Stimulated activated CD4-positive, alpha-beta T cell treated with anti-CD3 and anti-CD28 coated beads, Interleukin-2, amount 100 ng/mL, for 4 hours (primary cell): ENCODE measurements around the gene XIRP1.

Experiments
- DNase-seq: peaks from one replicate; pipeline ENCODE4 v3.0.0-alpha.2; 2020; ENCODE audit warnings: low read depth

Gene XIRP1

DNA sequence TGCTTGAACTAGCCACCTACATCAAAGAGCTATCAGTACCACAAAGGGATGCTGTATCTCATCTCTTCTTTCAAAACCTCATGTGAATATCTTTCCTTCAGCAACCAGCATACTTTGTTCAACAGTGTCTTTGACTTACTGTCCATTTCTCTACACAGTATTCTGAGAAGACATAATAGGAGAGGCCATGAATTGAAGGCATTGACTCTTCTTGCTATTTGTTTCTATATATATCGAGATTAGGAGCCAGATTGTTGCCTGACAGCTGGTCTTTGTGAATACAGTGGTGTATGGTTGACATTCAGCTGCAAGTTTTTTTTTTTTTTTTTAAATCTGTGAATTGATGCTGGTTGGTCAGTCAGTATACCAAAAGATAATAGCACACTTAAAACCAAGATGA lies 26.9 kb downstream of the XIRP1 start:
- DNase-seq, result no peak

DNA sequence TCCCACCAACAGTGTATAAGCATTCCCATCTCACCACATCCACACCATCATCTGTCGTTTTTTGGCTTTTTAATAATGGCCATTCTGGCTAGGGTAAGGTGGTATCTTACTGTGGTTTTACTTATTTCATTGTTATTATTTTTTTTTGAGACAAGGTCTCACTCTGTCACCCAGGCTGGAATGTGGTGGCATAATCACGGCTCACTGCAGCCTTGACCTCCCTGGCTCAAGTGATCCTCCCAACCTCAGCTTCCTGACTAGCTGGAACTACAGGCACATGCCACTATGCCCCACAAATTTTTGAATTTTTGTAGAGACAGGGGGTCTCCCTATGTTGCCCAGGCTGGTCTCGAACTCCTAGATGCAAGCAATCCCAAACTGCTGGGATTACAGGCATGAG lies 28.0 kb downstream of the XIRP1 start:
- DNase-seq, result no peak

DNA sequence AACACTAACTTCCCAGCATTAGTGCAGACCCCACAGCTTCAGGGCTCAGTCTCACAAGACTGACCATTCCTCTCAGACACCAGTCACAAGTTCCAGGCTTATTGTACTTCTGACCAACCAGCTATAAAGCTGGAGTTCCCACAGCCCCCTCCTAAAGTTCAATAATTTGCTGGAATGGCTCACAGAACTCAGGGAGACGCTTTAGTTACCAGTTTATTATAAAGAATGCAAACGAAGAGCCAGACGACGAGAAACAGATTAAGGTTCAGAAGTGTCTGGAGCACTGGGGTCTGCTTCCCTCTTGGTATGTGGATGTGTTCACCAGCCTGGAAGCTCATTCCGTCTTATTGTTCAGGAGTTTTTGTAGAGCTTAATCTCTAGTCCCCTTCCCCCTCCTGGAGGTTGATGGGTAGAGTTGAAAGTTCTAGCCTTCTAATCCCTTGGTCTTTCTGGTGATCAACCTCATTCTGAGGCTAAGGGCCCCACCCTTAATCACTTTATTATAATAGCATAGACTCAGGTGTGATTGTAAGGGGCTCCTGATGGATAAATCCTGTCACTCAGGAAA lies 34.2 kb downstream of the XIRP1 start:
- no peak for DNase-seq

DNA sequence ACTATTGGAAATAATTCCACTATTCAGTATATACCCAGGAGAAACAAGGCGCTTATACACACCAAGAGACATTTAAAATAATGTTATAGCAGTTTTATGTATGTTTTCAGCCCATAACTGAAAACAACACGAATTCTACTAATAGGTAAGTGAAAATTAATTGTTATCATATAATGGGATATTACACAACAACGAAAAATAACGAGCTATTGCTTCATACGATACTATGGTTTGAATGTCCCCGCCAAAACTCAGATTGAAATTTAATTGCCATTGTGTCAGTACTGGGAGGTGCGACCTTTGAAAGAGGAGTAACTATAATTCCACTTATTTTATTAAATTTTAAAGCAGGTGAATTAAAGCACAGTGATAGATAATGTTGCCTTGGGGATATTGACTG lies 35.0 kb downstream of the XIRP1 start:
- no peak for DNase-seq

DNA sequence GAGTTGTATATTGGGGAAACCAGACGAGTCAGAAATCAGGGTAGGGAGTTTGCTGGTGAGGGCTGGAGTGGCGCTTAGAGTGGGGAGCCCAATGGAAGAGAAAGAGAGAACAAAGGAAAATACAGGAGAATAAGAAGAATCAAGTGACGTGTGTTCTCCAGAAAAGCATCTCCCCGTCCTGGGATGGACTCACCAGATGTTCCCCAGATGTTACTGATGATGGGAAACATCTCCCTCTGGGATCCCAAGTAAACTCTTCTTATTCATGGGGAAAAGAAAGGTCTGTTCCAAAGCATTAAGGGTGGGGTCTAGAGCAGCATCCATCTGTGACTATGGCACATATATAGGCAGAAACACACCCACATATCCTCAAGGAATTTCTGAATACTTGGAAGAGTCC lies 36.0 kb downstream of the XIRP1 start:
- DNase-seq, result no peak

DNA sequence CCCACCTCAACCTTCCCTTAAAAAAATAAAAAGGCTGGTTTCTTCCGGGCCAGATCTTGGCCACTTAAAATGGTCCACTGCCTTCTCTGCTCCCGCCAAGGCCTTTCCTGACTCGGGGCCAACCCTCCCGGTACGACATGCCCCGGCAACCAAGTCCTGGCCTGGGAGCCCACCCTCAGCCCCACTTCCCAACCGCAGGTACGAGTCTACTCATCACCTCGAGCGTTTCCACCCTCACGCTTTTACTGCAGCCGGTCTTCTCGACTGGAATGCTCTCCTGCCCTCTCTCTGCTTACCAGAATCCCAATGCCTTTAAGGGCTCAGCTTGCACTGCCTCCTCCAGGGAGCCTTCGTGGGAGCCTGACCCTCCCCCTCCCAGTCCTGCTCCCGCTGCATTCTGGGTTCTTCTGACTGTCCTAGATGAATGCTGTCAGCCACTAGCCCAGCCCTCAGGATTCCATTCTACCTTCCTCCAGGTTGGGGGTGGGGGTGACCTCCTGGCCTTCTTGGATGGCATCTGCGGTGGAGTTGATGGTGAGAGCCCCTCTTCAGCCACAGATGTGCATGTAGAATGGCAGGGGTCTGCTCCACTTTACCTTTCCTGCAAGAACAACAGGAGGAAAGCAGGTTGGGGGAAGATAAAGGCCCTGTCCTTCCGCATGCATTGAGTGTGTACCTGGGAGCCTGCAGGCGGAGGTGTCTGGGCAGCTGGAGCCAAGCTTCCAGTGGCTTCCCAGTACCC lies 37.9 kb downstream of the XIRP1 start:
- DNase-seq, result no peak

DNA sequence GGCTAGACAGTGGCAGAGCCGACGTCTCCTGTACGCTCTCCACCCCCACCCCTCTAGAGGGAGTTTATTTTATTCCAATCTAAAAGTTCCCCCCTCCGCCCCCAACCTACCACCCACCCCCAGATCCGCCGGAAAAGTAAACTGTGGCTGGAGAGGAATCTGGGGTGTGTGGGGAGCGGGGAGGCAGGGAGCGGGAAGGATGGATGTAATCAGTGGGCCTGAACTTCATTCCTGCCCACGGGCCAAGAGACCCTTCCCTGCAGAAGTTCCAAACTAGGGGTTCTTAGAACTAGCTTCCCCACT lies 38.5 kb downstream of the XIRP1 start:
- no peak for DNase-seq

DNA sequence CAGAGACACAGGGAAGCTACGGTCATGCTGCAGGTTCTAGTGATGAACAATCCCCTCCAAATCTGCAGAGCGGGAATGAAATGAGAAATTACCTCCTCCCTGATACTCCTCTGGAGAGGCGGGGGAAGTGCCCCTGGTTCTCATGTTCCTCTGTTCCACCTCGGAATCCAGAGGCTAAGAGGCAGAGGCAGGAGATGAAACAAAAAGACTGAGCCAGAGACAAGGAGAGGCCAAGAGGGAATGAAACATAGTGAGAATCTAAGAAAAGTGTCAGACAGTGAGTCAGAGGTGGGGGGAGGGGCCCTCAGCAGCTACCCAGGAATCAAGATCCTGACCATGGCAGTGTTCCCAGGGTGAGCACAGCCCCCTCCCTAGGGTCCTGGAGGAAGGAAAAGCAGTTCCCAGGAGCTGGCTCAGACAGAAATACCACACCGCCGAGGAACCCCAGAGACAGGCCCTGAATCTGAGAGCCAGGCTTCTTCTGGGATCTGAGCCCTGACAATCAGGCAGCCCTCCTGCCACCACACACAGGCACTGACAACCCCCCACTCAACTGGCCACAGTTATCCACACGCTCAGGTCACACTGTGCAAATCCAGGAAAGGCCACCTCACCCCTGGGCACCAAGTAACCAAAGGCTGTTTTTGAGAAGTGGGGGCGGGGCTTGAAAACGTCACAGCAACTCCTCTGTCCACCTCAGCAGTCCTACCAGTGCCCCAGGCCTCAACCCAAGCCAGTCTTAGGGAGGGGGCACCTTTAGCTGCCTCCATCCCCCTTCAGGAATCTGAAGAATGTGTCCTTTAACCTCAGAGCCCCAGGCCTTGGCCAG lies 41.4 kb downstream of the XIRP1 start:
- peak; percentile 52 for DNase-seq

DNA sequence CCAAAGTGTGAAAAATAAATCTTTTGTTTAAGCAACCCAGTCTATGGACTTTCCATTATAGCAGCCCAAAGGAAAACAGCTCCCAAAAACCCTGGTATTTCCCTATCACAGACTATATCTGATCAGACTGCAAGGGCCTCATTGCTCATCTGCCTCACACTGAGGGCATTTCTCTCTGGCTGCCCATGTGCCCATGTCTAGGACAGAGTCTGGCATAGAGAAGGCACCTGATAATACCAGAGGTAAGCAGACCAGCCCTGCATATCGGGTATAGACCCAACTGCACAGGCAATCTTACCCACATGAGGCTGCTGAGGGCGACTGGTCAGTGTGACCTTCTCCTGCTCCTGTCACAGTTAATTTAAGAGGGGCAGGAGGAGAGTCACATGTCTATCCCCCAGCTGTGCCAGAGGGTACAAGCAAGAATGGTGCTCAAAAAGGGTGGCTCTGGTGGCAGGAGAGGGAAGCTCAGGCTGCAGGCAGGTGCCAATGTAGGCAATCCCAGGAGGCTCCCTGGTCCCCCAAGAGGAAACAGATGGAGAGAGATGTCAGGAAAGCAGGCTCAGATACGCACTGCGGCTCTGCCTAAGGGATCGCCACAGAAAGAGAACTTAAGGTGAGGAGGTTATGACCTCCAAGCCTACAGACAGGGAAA lies 42.1 kb downstream of the XIRP1 start:
- no peak for DNase-seq

DNA sequence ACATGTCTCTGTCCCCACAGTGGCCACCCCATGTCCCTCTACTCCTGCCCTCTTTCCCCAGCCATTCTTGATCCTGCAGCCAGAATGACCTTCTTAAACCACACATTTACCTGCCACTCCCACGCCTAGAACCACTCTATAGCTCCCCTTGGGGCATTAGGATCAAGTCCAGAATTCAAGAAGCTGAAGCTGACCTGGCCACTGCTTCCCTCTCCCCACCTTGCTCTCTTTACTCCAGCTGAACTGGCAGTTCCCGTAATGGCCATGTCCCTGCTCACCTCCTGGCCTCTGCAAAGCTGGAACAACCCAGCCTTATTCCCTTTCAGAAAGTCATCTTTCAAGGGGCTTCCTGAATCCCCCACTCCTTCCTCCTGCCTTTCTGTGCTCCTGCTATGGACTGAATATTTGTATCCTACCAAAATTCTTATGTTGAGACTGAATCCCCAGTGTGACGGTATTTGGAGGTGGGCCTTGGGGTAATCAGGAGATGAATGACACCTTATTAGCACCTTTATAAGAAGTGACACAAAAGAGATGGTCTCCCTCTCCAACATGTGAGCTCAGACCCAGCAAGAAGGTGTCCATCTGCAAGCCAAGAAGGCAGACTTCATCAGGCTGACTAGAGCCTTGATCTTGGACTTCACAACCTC lies 42.8 kb downstream of the XIRP1 start:
- no peak for DNase-seq

DNA sequence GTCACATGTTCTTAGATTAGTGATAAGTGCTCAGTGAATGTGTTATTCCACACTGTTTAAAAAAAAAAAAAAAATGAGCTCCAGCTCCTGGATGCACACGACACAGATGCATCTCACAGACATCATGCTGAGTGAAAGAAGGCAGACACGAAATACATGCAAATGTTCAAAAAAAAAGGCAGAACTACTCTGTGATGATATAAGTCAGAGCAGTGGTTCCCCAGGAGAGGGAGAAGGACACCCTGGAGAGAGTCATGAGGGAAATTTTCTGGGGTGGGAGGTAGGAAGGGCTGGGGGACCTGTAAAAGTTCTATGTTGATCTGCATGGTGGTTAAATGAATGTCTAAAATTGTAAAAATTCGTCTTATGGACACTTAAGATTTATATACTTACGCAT lies 43.3 kb downstream of the XIRP1 start:
- DNase-seq, result no peak

DNA sequence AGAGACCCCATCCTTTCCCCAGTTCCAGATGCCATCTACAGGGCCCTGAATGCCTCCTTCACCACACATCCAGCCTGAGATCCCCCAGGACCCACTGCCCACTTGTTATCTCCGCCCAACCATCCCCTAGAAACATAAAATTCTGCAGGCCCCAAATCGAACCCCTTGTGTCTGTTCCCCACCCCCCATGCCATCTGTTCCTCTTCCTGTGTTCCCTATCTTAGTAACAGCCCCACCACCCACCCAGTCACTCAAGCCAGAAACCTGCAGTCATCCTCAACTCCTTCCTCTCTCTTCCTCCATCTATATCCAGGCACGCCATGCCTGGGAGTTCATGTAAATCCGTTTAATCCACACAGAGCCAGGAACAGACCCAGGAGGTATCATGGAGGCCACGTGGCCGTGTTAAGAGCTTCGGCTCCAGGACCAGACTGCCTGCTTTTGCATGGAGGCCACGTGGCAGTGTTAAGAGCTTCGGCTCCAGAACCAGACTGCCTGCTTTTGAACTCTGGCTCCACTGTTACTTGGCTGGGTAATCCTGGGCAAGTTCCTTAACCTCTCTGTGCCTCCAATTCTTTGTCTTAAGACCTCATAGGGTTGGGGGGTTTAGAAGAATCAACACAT lies 43.8 kb downstream of the XIRP1 start:
- DNase-seq, result no peak

DNA sequence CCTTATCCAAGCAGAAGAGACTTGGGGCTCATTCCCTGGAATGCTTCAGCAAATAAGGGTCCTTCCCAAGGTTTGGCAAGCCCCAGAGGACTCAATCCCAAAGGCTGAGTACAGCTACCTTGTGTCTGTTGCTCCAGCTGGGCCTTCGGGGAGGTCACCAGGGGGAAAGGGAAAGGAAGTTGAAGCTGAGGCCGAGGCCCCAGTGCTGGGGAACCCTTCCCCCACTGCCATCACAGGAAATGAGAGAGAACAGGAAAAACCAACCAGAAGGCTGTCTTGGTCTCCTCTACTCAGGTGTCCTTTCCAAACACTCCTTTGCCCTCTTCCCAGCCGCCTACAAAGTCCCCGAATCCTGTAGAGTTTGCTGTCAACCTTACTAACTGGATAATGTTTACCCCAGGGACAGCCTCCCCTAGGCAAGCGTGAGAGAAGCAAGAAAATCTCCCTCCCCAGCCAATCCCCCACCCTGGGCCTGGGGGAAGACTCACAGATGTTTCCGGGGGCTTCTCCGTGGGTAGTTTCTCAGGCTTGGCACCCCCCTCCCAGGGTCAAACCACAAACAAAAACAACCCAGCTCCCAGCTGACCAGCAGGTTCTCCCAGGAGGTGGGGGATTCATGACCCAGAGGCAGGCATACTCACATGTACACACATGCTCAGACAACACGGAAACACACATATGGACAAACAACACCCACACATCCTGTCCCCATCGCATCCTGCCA lies 44.5 kb downstream of the XIRP1 start:
- no peak for DNase-seq

DNA sequence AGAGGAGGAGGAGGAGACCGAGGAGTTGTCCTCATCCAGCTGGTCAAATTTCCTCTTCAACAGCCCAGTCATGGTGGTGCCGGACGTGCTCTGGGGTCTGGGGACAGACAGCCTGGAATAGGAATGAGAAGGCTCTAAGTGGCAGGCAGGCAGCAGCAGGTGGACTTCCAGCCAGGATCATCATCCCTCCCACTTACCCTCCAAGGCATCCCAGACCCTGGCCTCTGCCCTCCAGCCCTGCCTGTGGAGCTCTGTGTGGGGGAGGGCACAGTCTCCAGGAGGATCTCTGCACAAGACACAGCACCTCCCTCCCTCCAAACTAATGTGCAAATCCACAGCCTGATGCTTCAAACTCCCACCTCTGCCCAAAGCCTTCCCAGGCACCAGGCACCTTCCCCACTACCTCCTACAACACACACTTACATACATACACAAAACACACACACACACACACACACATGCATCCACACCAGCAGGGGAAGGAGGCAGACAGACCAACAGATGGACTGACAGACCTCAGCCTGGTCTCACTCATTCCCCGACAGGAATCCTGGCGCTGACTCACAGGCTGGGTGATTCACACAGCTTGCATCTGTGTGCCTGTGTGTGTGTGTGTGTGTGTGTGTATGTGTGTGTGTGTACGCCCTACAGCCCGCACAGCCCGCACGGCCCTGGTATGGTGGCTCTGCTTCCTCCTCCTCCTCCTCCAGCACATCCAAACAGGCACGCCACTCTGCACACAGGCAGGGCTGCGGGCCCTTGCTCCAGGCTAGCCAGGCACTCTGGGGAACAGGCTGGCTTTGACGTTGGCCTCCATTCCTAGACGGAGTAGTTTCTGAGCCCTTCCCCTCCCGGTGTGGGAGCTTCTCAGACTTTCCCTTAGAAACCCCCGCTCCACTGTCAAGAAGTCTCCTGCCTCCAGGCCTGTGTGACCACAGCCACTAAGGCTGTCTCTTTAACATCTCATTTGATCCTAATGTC lies 45.5 kb downstream of the XIRP1 start:
- DNase-seq, result peak; percentile 74

DNA sequence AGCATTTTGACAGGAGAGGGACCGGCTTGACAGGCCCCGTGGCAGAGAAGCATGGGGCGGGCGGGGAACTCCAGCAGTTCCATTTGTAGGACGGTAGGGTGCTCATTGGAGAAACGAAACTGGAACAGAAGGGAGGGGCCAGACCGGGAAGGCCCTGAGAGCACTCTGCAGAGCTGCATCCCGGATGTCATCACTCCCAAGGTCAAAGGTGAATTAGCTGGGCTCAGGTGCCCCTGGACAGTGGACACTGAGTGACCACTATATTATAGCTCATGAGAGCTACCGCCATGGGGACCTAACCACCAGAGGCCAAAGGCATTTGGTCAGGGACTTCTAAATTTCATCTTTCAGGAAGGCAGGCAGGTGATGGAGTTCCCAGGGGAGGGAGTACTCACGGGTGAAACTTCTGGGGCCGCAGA lies 46.3 kb downstream of the XIRP1 start:
- no peak for DNase-seq

DNA sequence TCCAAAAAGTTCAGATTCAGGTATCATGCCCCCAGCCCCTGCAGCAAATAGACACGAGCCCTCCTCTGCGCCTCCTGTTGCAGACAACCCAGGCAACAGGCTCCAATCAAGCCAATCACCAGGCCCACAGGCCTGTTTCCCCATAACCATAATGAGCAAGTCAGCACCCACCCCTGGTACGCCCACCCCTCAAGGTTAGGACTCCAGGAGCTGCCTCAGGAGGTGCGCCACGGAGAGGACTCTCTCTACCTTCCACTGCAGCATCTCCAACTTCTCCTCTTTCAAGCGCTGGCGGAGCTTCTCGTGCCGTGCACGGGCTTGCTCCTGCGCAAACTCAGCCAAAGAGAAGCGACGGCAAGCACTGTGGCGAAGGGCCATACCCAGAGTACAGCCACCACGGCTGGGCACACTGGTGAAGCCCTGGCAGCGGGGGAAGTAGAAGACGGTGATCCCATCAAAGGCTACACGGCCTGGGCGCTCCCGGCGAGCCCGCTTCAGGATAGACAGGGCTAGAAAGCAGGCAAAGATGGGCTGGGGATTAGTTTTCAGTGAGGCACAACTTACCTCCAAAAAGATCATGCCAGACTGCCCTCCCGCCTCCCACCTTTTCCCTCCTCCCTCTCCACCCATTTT lies 47.5 kb downstream of the XIRP1 start:
- DNase-seq, result no peak

DNA sequence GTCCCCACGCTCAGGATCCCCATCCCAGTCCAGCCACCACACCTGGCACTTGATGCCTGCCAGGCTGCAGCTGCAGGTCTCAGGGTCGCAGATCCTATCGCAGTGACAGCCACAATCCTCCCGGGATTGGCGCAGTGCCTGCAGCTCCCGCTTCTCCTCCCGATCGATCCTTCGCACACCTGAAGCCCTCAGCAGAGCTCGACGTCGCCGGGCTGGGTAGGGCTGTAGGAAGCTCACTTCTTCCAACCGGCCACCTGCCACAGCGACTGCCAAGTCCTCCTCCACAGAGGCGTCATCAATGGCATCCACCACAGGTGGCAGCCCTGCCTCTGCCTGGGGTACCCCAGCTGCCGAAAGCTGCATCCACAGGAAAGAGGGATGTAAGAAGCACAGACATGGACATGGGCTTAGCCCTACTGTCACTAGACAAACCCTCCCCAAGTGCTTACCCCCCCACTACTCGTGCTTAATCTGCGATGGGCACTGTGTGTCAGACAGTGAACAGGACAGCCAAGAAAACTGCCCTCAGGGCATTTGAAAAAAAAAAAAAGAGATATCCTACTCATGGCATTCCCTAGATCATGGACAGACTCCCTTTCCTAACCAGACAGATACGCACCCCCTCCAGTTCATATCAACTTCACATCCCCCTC lies 48.2 kb downstream of the XIRP1 start:
- DNase-seq, result no peak

DNA sequence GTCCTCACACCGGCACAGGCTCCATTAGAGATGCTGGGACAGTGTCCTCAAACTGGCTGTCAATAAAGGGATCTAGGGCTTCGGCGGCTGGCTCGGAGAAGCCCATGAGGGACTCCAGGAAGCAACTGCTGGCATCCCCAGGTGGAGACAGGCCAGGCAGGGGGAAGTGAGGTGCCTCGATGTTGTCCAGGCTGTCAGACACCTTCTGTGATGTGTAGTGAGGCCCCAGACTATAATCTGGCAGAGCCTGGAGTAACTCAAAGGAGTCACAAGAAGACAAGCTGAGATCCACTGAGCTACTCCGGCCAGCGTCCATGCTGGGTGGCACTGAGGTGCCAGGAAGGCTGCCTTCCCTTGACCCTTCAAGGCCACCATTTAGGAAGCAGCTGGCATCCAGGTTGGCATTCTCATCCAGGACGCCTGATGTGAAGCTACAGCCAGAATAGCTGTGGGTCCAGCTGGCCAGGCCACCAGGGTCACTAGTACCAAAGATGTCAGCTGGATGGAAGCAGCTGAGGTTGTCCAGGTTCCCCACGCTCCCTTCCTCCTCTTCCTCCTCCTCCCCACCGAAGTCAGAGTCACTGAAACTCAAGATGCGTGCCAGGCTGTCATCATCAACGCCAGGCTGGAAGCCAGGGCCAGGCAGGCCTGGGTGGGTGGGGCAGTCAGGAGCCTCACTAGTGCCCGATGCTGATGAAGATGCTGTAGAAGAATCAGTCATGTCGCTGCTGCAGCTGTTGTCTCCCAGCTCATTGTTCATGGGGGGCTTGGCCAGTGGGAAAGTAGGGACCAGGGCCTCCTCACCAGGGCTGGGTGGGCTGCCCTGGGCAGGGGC lies 49.1 kb downstream of the XIRP1 start:
- no peak for DNase-seq
